ENCODE measurements around the gene MPHOSPH9. TPM values are rescaled to one million over a fixed set of nuclear protein-coding genes. Genes with fewer than 3 reads are reported as not detected.

The MPHOSPH9 gene
- polyA plus RNA-seq, 1 donor (not counting 4 experiments of a cell fraction or from before 2014, with no cell fraction given) = 10.7 TPM

- H3K36me3 ChIP-seq (ENCODE audit: control insufficient read depth in 2 of 2, extremely low read depth in 1 of 2, insufficient read depth in 2 of 2, low read length in 2 of 2) = no peaks in the 10 kb centered on the region
- H3K4me1 ChIP-seq (ENCODE audit: control insufficient read depth, extremely low read depth, insufficient read depth, low read length) = peaks cover 17% of the 10 kb centered on the region
- H3K9ac ChIP-seq (ENCODE audit: control insufficient read depth, extremely low read depth, insufficient read depth, low read length) = no peak overlapping the region
- no peaks in the 10 kb centered on the region for H4K20me1 ChIP-seq (ENCODE audit: control insufficient read depth, extremely low read depth, insufficient read depth, low read length)
- no peak overlapping the region for H2AFZ ChIP-seq (ENCODE audit: control insufficient read depth, low read length)
- no peak for DNase-seq (ENCODE audit: low read depth, low spot score)
- no peak for TF ChIP-seq CTCF (optimal IDR thresholded peaks at IDR 0.05 in 1 of 3, IDR thresholded peaks at IDR 0.05 in 1 of 3, conservative IDR thresholded peaks at IDR 0.05 in 1 of 3; ENCODE audit: extremely low read depth in 1 of 3, insufficient read depth in 2 of 3, low read length in 3 of 3)
- TF ChIP-seq EZH2 (IDR thresholded peaks at IDR 0.05; ENCODE audit: low read length) = no peak
- no peaks in the 10 kb centered on the region for H3K9me3 ChIP-seq (ENCODE audit: control insufficient read depth, low read depth, low read length)
- H3K9me1 ChIP-seq (ENCODE audit: control insufficient read depth, extremely low read depth, insufficient read depth, low read length) = peaks cover 4% of the 10 kb centered on the region
- dilution Hi-C loops (cut with MboI; ENCODE audit: extremely low pct_ligation_motif_present, low sequenced_read_pairs) = no loop called here
- H3K4me3 ChIP-seq (ENCODE audit: control insufficient read depth in 2 of 3, extremely low read depth in 1 of 3, insufficient read depth in 2 of 3, low read depth in 1 of 3, low read length in 3 of 3) = no peak overlapping the region
- H3K27ac ChIP-seq (ENCODE audit: control insufficient read depth, insufficient read depth, low read length) = no peak overlapping the region
- H3K79me2 ChIP-seq (ENCODE audit: control insufficient read depth, insufficient read depth, low read length) = peaks cover 12% of the 10 kb centered on the region
- no peak overlapping the region for H3K4me2 ChIP-seq (ENCODE audit: control insufficient read depth, extremely low read depth, insufficient read depth, low read depth, low read length)
- FAIRE-seq = no peak
- H3K27me3 ChIP-seq (ENCODE audit: control insufficient read depth, extremely low read depth, insufficient read depth, low read length) = no peaks in the 10 kb centered on the region
Observed at GRCh38 chr12:123145211-123145610, 87.7 kb downstream of the MPHOSPH9 start.

GRCh38 chr12:123143736-123144461, 89.0 kb downstream of the MPHOSPH9 start:
- no peak overlapping the region for H3K4me2 ChIP-seq (ENCODE audit: control insufficient read depth, extremely low read depth, insufficient read depth, low read depth, low read length)
- H3K9ac ChIP-seq (ENCODE audit: control insufficient read depth, extremely low read depth, insufficient read depth, low read length) = no peak overlapping the region
- FAIRE-seq = no peak
- no peaks in the 10 kb centered on the region for H3K9me3 ChIP-seq (ENCODE audit: control insufficient read depth, low read depth, low read length)
- H3K36me3 ChIP-seq (ENCODE audit: control insufficient read depth in 2 of 2, extremely low read depth in 1 of 2, insufficient read depth in 2 of 2, low read length in 2 of 2) = no peaks in the 10 kb centered on the region
- no peak overlapping the region for H3K4me3 ChIP-seq (ENCODE audit: control insufficient read depth in 2 of 3, extremely low read depth in 1 of 3, insufficient read depth in 2 of 3, low read depth in 1 of 3, low read length in 3 of 3)
- peaks cover 16% of the 10 kb centered on the region for H3K79me2 ChIP-seq (ENCODE audit: control insufficient read depth, insufficient read depth, low read length)
- no peak for TF ChIP-seq EZH2 (IDR thresholded peaks at IDR 0.05; ENCODE audit: low read length)
- no peak for TF ChIP-seq CTCF (optimal IDR thresholded peaks at IDR 0.05 in 1 of 3, IDR thresholded peaks at IDR 0.05 in 1 of 3, conservative IDR thresholded peaks at IDR 0.05 in 1 of 3; ENCODE audit: extremely low read depth in 1 of 3, insufficient read depth in 2 of 3, low read length in 3 of 3)
- H3K9me1 ChIP-seq (ENCODE audit: control insufficient read depth, extremely low read depth, insufficient read depth, low read length) = peaks cover 4% of the 10 kb centered on the region
- H3K4me1 ChIP-seq (ENCODE audit: control insufficient read depth, extremely low read depth, insufficient read depth, low read length) = peaks cover 24% of the 10 kb centered on the region
- H4K20me1 ChIP-seq (ENCODE audit: control insufficient read depth, extremely low read depth, insufficient read depth, low read length) = no peaks in the 10 kb centered on the region
- no peak overlapping the region for H3K27ac ChIP-seq (ENCODE audit: control insufficient read depth, insufficient read depth, low read length)
- dilution Hi-C loops (cut with MboI; ENCODE audit: extremely low pct_ligation_motif_present, low sequenced_read_pairs) = no loop called here
- no peak overlapping the region for H2AFZ ChIP-seq (ENCODE audit: control insufficient read depth, low read length)
- no peak for DNase-seq (ENCODE audit: low read depth, low spot score)
- no peaks in the 10 kb centered on the region for H3K27me3 ChIP-seq (ENCODE audit: control insufficient read depth, extremely low read depth, insufficient read depth, low read length)
